GM12891 (cell line): ENCODE results near the gene SLC37A1.

ENCODE experiments used
- PAX5 ChIP-seq: IDR thresholded peaks from 2 replicates; pipeline ENCODE4 v1.6.1; 2011; ENCODE audit warnings: low read length, moderate library complexity, mild to moderate bottlenecking; ENCODE audit not compliant: insufficient read depth, severe bottlenecking
- POLR2A ChIP-seq: IDR thresholded peaks from 2 replicates; pipeline ENCODE4 v1.6.1; 2011; ENCODE audit warnings: low read depth, low read length, control low read depth
- POLR2AphosphoS5 ChIP-seq: IDR thresholded peaks from 2 replicates; pipeline ENCODE4 v1.6.1; 2011; ENCODE audit warnings: low read depth, low read length, control low read depth
- POU2F2 ChIP-seq: IDR thresholded peaks from 2 replicates; pipeline ENCODE4 v1.6.1; 2011; ENCODE audit warnings: low read depth, mild to moderate bottlenecking, control low read depth, low read length, moderate library complexity
- SPI1 ChIP-seq: IDR thresholded peaks from 2 replicates; pipeline ENCODE4 v1.6.1; 2011; ENCODE audit warnings: low read depth, low read length, control low read depth
- TAF1 ChIP-seq: IDR thresholded peaks from 2 replicates; pipeline ENCODE4 v1.6.1; 2011; ENCODE audit warnings: low read depth, low read length, control low read depth

- no peak for TF ChIP-seq POLR2AphosphoS5
- TF ChIP-seq TAF1, result no peak
- TF ChIP-seq POLR2A, result no peak
- no peak for TF ChIP-seq SPI1
- no peak for TF ChIP-seq PAX5
- TF ChIP-seq POU2F2, result no peak
Measured at GRCh38 chr21:42498012-42498411, 15.6 kb upstream of the SLC37A1 start.
